ENCODE measurements around the gene SCAI. TPM values are rescaled to one million over a fixed set of nuclear protein-coding genes. Genes with fewer than 3 reads are reported as not detected.
A peak's percentile ranks its signal among the peaks of the same experiment; 100 is the strongest.
"Not testable (repeated sequence)": the region's sequence is repeated elsewhere in the genome, so short reads cannot be mapped to it uniquely, and the experiment has no call there.

SCAI gene
- total RNA-seq, 4 donors from 2014 or later: 10.4 to 13.4 (median 12.5) TPM

DNA sequence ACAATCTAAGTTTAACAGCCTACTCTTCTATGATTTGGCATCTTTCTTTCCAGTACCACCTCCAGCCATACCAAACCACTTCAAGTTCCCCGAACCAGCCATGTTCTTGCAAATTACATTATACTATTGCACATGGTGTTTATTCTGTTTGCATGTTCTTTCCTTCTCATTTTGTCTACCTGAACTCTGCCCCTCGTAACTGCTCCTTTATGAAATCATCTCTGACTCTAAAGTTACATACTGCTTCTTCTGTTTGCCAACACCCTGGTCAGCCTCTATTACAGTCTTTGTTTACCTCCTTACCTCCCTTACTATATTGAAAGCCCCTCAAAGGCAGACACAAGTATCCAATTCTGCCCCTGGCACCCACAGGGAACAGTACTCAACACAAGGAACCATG is 40.2 kb upstream of the SCAI start:
- H3K9me3 ChIP-seq: no peaks in the 10 kb centered on the region
- DNase-seq: no peak
- intact Hi-C loops (cut with DNase I): no loop called here
- H3K4me1 ChIP-seq: peaks cover 44 to 46% of the 10 kb centered on the region in 2 donors
- no peak overlapping the region for H3K4me3 ChIP-seq (replicated peaks in 1 of 3)
- peak overlapping the region in 2 of 3 donors; percentile 0 to 36 for H3K27ac ChIP-seq
- 89 to 91% methylated on average over 2 of the region's 2 CpGs for WGBS, 2 donors
- TF ChIP-seq POLR2A (IDR thresholded peaks at IDR 0.05): no peak
- TF ChIP-seq, protein P1, sequence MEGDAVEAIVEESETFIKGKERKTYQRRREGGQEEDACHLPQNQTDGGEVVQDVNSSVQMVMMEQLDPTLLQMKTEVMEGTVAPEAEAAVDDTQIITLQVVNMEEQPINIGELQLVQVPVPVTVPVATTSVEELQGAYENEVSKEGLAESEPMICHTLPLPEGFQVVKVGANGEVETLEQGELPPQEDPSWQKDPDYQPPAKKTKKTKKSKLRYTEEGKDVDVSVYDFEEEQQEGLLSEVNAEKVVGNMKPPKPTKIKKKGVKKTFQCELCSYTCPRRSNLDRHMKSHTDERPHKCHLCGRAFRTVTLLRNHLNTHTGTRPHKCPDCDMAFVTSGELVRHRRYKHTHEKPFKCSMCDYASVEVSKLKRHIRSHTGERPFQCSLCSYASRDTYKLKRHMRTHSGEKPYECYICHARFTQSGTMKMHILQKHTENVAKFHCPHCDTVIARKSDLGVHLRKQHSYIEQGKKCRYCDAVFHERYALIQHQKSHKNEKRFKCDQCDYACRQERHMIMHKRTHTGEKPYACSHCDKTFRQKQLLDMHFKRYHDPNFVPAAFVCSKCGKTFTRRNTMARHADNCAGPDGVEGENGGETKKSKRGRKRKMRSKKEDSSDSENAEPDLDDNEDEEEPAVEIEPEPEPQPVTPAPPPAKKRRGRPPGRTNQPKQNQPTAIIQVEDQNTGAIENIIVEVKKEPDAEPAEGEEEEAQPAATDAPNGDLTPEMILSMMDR (IDR thresholded peaks at IDR 0.05): no peak
- no peaks in the 10 kb centered on the region for H3K27me3 ChIP-seq
- no peaks in the 10 kb centered on the region for H3K36me3 ChIP-seq

GRCh38 chr9:125183054-125183453 is 39.7 kb upstream of the SCAI start:
- Histone ChIP-seq H3K27me3 (no peaks in the 10 kb centered on the region), H3K36me3 (no peaks in the 10 kb centered on the region), H3K4me1 (peaks cover 39 to 41% of the 10 kb centered on the region in 2 donors), H3K9me3 (no peaks in the 10 kb centered on the region), H3K4me3 (replicated peaks in 1 of 3) (no peak overlapping the region), H3K27ac (peak overlapping the region in 2 of 3 donors; percentile 0 to 36)
- no peak for DNase-seq
- no peak for TF ChIP-seq POLR2A (IDR thresholded peaks at IDR 0.05)
- TF ChIP-seq, protein P1 (IDR thresholded peaks at IDR 0.05): no peak
- WGBS, 2 donors: 31 to 34% methylated on average over 2 of the region's 2 CpGs
- intact Hi-C loops (cut with DNase I): no loop called here

DNA sequence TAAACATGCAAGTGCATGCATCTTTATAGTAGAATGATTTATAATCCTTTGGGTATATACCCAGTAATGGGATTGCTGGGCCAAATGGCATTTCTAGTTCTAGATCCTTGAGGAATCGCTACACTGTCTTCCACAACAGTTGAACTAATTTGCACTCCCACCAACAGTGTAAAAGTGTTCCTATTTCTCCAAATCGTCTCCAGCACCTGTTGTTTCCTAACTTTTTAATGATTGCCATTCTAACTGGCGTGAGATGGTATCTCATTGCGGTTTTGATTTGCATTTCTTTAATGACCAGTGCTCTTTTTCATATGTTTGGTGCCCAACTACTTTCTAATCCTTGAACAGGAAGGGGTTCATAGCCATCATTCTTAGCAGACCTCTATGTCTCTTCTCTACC is 38.4 kb upstream of the SCAI start:
- H3K4me1 ChIP-seq: peaks cover 26 to 30% of the 10 kb centered on the region in 2 donors
- H3K4me3 ChIP-seq (replicated peaks in 1 of 3); intact Hi-C loops (cut with DNase I); H3K27ac ChIP-seq; H3K27me3 ChIP-seq; H3K9me3 ChIP-seq; DNase-seq; H3K36me3 ChIP-seq: not testable (repeated sequence)
- 96 to 98% methylated on average over 4 of the region's 4 CpGs for WGBS, 2 donors

DNA sequence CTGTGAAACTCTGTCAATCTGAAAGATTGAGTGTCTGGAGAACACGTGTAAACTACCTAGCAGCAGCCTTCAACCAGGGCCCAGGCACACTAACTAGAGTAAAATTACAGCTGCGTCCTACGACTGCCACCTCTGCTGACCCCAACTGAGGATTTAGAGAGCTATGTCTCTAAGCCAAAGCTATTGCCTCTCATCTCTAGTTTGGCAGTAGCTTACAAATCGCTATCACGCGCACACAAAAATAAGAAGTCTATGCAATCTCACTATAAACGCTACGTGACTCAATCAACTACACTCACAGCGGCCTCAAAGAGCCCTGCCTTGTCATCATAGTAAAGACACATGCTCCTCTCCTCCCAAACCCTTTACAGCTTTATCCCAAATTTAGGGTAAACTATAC is 37.5 kb upstream of the SCAI start:
- Histone ChIP-seq H3K4me3 (replicated peaks in 1 of 3) (no peak overlapping the region), H3K9me3 (no peaks in the 10 kb centered on the region), H3K27me3 (no peaks in the 10 kb centered on the region), H3K36me3 (no peaks in the 10 kb centered on the region), H3K27ac (no peak overlapping the region), H3K4me1 (peaks cover 19 to 22% of the 10 kb centered on the region in 2 donors)
- no peak for TF ChIP-seq POLR2A (IDR thresholded peaks at IDR 0.05)
- TF ChIP-seq, protein P1 (IDR thresholded peaks at IDR 0.05): no peak
- intact Hi-C loops (cut with DNase I): no loop called here
- 95% methylated on average over 9 of the region's 9 CpGs for WGBS, 2 donors
- DNase-seq: no peak

DNA sequence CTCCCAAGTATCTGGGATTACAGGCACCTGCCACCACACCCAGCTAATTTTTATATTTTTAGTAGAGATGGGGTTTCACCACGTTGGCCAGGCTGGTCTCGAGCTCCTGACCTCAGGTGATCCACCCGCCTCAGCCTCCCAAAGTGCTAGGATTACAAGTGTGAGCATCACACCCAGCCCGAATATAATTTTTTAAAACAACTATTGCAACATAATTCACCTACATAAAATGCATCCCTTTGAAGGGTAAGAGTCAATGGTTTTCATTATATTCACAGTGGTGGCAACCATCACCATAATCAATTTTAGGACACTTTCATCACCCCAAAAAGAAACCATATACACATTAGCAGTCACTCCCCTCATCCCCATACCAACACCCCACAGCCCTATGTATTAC is 36.4 kb upstream of the SCAI start:
- H3K4me1 ChIP-seq: peaks cover 16 to 19% of the 10 kb centered on the region in 2 donors
- intact Hi-C loops (cut with DNase I); H3K36me3 ChIP-seq; H3K4me3 ChIP-seq (replicated peaks in 1 of 3); H3K9me3 ChIP-seq; H3K27me3 ChIP-seq; DNase-seq; H3K27ac ChIP-seq: not testable (repeated sequence)
- 96% methylated on average over 4 of the region's 4 CpGs for WGBS, 2 donors

- WGBS, 2 donors: 91 to 96% methylated on average over 1 of the region's 1 CpG
- no peak overlapping the region for H3K27ac ChIP-seq
- no peak for DNase-seq
- intact Hi-C loops (cut with DNase I): no loop called here
- no peaks in the 10 kb centered on the region for H3K36me3 ChIP-seq
- TF ChIP-seq, protein P1 (IDR thresholded peaks at IDR 0.05): no peak
- TF ChIP-seq POLR2A (IDR thresholded peaks at IDR 0.05): no peak
- H3K27me3 ChIP-seq: no peaks in the 10 kb centered on the region
- peaks cover 7 to 11% of the 10 kb centered on the region in 2 donors for H3K4me1 ChIP-seq
- H3K9me3 ChIP-seq: no peaks in the 10 kb centered on the region
- H3K4me3 ChIP-seq (replicated peaks in 1 of 3): no peak overlapping the region
Measured at GRCh38 chr9:125177888-125178287, 34.6 kb upstream of the SCAI start.

Data from thyroid gland (tissue), 4 donors.